ENCODE results near the gene EEPD1. TPM values are rescaled to one million over a fixed set of nuclear protein-coding genes. Genes with fewer than 3 reads are reported as not detected.

The EEPD1 gene
- polyA plus RNA-seq, 1 of the 3 experiments (the other 2 are of a cell fraction) = 5.0 TPM

- TF ChIP-seq, protein P1, sequence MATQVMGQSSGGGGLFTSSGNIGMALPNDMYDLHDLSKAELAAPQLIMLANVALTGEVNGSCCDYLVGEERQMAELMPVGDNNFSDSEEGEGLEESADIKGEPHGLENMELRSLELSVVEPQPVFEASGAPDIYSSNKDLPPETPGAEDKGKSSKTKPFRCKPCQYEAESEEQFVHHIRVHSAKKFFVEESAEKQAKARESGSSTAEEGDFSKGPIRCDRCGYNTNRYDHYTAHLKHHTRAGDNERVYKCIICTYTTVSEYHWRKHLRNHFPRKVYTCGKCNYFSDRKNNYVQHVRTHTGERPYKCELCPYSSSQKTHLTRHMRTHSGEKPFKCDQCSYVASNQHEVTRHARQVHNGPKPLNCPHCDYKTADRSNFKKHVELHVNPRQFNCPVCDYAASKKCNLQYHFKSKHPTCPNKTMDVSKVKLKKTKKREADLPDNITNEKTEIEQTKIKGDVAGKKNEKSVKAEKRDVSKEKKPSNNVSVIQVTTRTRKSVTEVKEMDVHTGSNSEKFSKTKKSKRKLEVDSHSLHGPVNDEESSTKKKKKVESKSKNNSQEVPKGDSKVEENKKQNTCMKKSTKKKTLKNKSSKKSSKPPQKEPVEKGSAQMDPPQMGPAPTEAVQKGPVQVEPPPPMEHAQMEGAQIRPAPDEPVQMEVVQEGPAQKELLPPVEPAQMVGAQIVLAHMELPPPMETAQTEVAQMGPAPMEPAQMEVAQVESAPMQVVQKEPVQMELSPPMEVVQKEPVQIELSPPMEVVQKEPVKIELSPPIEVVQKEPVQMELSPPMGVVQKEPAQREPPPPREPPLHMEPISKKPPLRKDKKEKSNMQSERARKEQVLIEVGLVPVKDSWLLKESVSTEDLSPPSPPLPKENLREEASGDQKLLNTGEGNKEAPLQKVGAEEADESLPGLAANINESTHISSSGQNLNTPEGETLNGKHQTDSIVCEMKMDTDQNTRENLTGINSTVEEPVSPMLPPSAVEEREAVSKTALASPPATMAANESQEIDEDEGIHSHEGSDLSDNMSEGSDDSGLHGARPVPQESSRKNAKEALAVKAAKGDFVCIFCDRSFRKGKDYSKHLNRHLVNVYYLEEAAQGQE (IDR thresholded peaks at IDR 0.05; ENCODE audit: low read depth, low read length) = no peak
These were observed 3.2 kb upstream of the EEPD1 start (continued) for GRCh38 chr7:36149694-36150452.

DNA sequence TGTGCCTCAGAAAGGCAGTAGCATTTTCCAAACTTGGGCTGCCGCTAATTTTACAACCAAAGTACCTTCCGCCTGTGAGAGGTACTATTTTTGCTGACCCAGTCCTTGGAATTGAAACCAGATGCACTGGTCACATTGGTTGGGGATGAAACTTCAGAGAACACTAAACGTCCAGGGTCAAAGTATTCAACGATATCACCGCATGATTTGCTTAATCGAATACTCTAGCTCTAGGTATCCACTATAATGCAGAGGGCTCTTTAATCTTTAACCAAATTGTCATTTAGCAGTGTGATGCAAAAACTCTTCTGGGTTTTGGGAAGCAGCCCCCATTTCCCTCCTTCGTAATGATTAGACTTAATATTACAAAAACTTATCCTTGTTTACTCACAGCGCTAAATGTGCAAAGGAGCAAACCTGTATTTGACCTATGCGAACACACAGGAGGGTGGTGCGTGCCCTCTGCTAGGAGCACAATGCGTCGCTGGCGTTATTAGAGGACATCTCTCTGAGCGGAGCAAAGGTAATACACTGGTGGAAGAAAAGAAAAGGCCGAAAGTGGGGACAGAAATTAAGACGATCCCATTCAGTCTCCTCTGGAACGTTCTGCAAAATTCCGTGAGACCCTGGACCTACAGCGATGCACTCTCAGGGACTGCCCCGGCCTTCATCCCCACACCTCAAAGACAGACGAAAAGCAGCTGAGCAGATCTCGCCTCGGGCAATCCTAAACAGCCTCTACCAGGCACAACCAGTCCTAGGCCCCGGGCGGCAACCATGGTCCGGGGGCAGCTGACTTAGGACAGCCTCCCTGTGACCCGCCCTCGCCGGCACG is 916 bp upstream of the EEPD1 start:
- CTCF ChIA-PET = interaction anchor here (0.7 to 2.2 kb wide), 4 partner anchors 57 to 167 kb away, joined by 3 to 8 read pairs (median 3); no protein-coding TSS in a partner anchor
- Histone ChIP-seq H3K9me3 (no peaks in the 10 kb centered on the region), H2AFZ (ENCODE audit: low read depth) (peak overlapping the region; percentile 91), H3K36me3 (replicated peaks in 1 of 2; ENCODE audit: control insufficient read depth in 1 of 2, insufficient read depth in 2 of 2, low read length in 1 of 2) (no peaks in the 10 kb centered on the region), H3K27me3 (ENCODE audit: insufficient read depth) (no peaks in the 10 kb centered on the region), H3K4me2 (peak overlapping the region; percentile 54; the same call in 1 of the 2 replicates), H3K9ac (peak overlapping the region; percentile 22; the same call in 1 of the 2 replicates), H3K4me3 (ENCODE audit: low read depth in 2 of 2, low read length in 1 of 2) (peak overlapping the region; percentile 50 to 54), H3K4me1 (ENCODE audit: control insufficient read depth in 1 of 2, insufficient read depth in 2 of 2, low read depth in 1 of 2, low read length in 1 of 2) (peaks cover 0 to 39% of the 10 kb centered on the region in 2 experiments; a peak in 2 of 4 replicates), H4K20me1 (ENCODE audit: insufficient read depth) (no peaks in the 10 kb centered on the region), H3K79me2 (ENCODE audit: insufficient read depth) (no peaks in the 10 kb centered on the region), H3K27ac (ENCODE audit: low read depth in 2 of 2, low read length in 1 of 2) (peak overlapping the region; percentile 32 to 83; a peak in 3 of 4 replicates), H3F3A (replicated peaks; ENCODE audit: insufficient read depth) (peaks cover 3% of the 10 kb centered on the region), H3K9me2 (no peaks in the 10 kb centered on the region)
- no peak for DNase-seq
- WGBS (ENCODE audit: low lambda C conversion rate) = 55% methylated on average over 30 of the region's 30 CpGs
- POLR2A ChIA-PET = interaction anchor here (0.8 kb wide), 1 partner anchor 63 kb away, joined by 3 read pairs; no protein-coding TSS in a partner anchor
- TF ChIP-seq RFX5 (IDR thresholded peaks at IDR 0.05; ENCODE audit: low read length) = no peak
- TF ChIP-seq FOXJ3 (CRISPR knock-in tag; IDR thresholded peaks at IDR 0.05) = no peak
- TF ChIP-seq POLR2AphosphoS5 (IDR thresholded peaks at IDR 0.05; ENCODE audit: low read depth, low read length) = peak; percentile 77
- TF ChIP-seq, protein P2, sequence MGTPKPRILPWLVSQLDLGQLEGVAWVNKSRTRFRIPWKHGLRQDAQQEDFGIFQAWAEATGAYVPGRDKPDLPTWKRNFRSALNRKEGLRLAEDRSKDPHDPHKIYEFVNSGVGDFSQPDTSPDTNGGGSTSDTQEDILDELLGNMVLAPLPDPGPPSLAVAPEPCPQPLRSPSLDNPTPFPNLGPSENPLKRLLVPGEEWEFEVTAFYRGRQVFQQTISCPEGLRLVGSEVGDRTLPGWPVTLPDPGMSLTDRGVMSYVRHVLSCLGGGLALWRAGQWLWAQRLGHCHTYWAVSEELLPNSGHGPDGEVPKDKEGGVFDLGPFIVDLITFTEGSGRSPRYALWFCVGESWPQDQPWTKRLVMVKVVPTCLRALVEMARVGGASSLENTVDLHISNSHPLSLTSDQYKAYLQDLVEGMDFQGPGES (IDR thresholded peaks at IDR 0.05; ENCODE audit: low read depth, low read length) = no peak
- TF ChIP-seq EZH2phosphoT487 (IDR thresholded peaks at IDR 0.05; ENCODE audit: borderline replicate concordance, low read depth) = no peak
- TF ChIP-seq RAD21 (IDR thresholded peaks at IDR 0.05; ENCODE audit: low read length) = peak; percentile 14; the same call in 1 of the 2 replicates
- no peak for TF ChIP-seq PBX3 (IDR thresholded peaks at IDR 0.05)
- TF ChIP-seq YY1 (IDR thresholded peaks at IDR 0.05; ENCODE audit: low read depth) = no peak
- no peak for TF ChIP-seq ZBTB33 (IDR thresholded peaks at IDR 0.05; ENCODE audit: borderline replicate concordance, low read depth)
- no peak for TF ChIP-seq ELF1 (IDR thresholded peaks at IDR 0.05)
- no peak for TF ChIP-seq TEAD4 (IDR thresholded peaks at IDR 0.05; ENCODE audit: borderline replicate concordance, insufficient read depth)
- peak in 1 of 2 experiments; percentile 64; a peak in 2 of 4 replicates for TF ChIP-seq EP300 (IDR thresholded peaks at IDR 0.05; ENCODE audit: borderline replicate concordance in 1 of 2, low read depth in 1 of 2, low read length in 1 of 2)
- no peak for TF ChIP-seq TCF12 (IDR thresholded peaks at IDR 0.05)
- no peak for TF ChIP-seq USF1 (IDR thresholded peaks at IDR 0.05; ENCODE audit: borderline replicate concordance, low read depth)
- no peak for TF ChIP-seq SIN3A (IDR thresholded peaks at IDR 0.05; ENCODE audit: borderline replicate concordance, low read depth, low read length)
- peak; percentile 41; the same call in 1 of the 2 replicates for TF ChIP-seq TAF1 (IDR thresholded peaks at IDR 0.05; ENCODE audit: borderline replicate concordance, low read depth, low read length)
- TF ChIP-seq FOXM1 (IDR thresholded peaks at IDR 0.05; ENCODE audit: low read depth) = no peak
- TF ChIP-seq CHD2 (IDR thresholded peaks at IDR 0.05; ENCODE audit: low read length, partially characterized antibody) = no peak

All from SK-N-SH (cell line).